Upper lobe of left lung (tissue), 6 donors: ENCODE data around the gene NOTCH1. TPM values are rescaled to one million over a fixed set of nuclear protein-coding genes. Genes with fewer than 3 reads are reported as not detected.

Experiments used
- ATAC-seq, 2 donors: fragments of 200-7000 bp; cut with Tn5 transposase; one replicate each; pipeline ENCODE4 v1.9.1; 2022; ENCODE audit warnings: mild to moderate bottlenecking in 2 of 2, moderate library complexity in 2 of 2; ENCODE audit not compliant: low FRiP score in 2 of 2
- DNase-seq, 2 donors: peaks; one replicate each; pipeline ENCODE4 v3.0.0-alpha.2; 2019 to 2020
- H3K27ac ChIP-seq, 4 donors: fragments of 200-600 bp; sonication (generic); one replicate each; pipeline ENCODE4 v1.5.1; 2016 to 2019
- H3K27me3 ChIP-seq, 4 donors: fragments of 200-600 bp; sonication (generic); one replicate each; pipeline ENCODE4 v1.5.1; 2017 to 2019
- H3K36me3 ChIP-seq, 4 donors: fragments of 200-600 bp; sonication (generic); one replicate each; pipeline ENCODE4 v1.5.1; 2016 to 2019
- H3K4me1 ChIP-seq, 4 donors: fragments of 200-600 bp; sonication (generic); one replicate each; pipeline ENCODE4 v1.5.1; 2018 to 2019
- H3K4me3 ChIP-seq, 4 donors: fragments of 200-600 bp; sonication (generic); one replicate each; pipeline ENCODE4 v1.5.1; 2017 to 2019; ENCODE audit warnings: mild to moderate bottlenecking in 2 of 4, moderate library complexity in 1 of 4
- H3K9me3 ChIP-seq, 4 donors: fragments of 200-600 bp; sonication (generic); one replicate each; pipeline ENCODE4 v1.5.1; 2018 to 2019
- EP300 ChIP-seq, 4 donors: sonication (generic); formaldehyde crosslinking; IDR thresholded peaks; one replicate each; pipeline ENCODE4 v1.5.1; 2017; ENCODE audit warnings: antibody characterized with exemption in 4 of 4, control low read depth in 2 of 4
- POLR2A ChIP-seq, 4 donors: fragments of 450-650 bp; IDR thresholded peaks; one replicate each; pipeline ENCODE4 v1.5.1; 2016 to 2017; ENCODE audit warnings: antibody characterized with exemption in 4 of 4, mild to moderate bottlenecking in 2 of 4
- POLR2AphosphoS5 ChIP-seq, 2 donors: sonication (generic); formaldehyde crosslinking; IDR thresholded peaks; one replicate each; pipeline ENCODE4 v1.5.1; 2017; ENCODE audit warnings: antibody characterized with exemption in 2 of 2
- WGBS, 2 donors: methylation state at CpG; one replicate each; pipeline ENCODE4 v1.1.5; 2017 to 2018; 5-methylcytosine and 5-hydroxymethylcytosine counted together
- total RNA-seq, 6 donors: library from RNA; depleted of rRNA in 4 of 6; stranded (reverse); fragments of >200 nt in 4 of 6; gene quantifications; one replicate each; pipeline versions ENCODE4 v1.1.0 to v1.2.1, GENCODE V29; 2016 to 2021
- TF ChIP-seq, protein P1 (sequence below), 6 experiments: fragments of 450-650 bp in 4 of 6; fragments of 200-600 bp in 2 of 6; sonication (generic) in 2 of 6; IDR thresholded peaks; one replicate each; pipeline ENCODE4 v1.5.1; 2016 to 2019; ENCODE audit warnings: antibody characterized with exemption in 6 of 6
- donor health status: DM: no; HTN: no; CAD: no; lungs with moderate emphysema.
- donor health status: DM: no; HTN: yes; CAD: no; lungs with severe emphysema.

Gene NOTCH1
- total RNA-seq, 6 donors from 2014 or later = 49.6 to 175 (median 110) TPM

DNA sequence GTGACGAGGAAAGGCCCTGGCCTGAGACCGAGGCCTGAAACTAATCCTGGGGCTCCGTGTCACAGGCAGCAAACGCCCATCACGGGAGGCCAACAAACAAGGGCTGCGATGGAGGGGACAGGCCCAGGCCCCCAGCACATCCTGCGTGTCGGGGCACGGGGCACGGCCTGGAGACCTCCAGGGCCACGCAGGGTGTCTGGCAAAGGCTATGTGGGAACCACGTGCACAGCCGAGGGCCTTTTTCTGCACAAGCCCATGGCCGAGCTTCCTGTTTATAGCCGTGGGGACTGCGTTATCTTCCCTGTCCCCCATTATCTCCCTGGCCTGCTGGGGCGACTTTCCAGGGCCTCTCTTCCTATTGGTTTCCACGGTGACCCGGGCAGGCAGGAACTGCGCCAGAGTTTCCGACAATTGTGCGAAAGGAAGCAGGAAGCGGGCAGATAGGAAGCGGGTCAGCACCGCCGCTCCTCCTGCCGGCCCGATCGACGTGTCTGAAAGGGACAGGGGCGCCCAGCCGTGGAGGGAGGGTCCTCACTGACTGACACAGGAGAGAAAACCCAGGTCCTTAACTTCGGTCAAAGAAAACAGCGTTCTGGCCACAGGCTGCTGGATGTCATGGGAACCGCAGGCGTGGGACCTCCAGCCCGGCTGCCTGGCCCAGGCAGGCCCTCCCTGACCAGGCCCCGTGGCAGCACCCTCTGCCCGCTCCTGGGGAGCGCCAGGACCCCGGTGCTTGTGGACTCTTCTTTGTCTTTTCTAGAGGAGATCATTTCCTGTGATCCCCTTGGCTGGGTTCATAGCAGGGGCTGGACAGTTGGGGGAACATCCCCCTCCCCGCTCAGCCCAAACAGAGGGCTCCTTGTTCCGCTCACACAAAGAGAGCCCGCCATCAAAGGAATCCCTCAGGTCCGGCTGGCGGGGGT lies 33.9 kb downstream of the NOTCH1 start:
- peak in 1 of 2 donors; percentile 58 for ATAC-seq
- H3K4me1 ChIP-seq = peaks cover 23 to 52% (median 35%) of the 10 kb centered on the region in 4 donors
- 73 to 78% methylated on average over 40 to 42 of the region's 46 CpGs for WGBS, 2 donors

DNA sequence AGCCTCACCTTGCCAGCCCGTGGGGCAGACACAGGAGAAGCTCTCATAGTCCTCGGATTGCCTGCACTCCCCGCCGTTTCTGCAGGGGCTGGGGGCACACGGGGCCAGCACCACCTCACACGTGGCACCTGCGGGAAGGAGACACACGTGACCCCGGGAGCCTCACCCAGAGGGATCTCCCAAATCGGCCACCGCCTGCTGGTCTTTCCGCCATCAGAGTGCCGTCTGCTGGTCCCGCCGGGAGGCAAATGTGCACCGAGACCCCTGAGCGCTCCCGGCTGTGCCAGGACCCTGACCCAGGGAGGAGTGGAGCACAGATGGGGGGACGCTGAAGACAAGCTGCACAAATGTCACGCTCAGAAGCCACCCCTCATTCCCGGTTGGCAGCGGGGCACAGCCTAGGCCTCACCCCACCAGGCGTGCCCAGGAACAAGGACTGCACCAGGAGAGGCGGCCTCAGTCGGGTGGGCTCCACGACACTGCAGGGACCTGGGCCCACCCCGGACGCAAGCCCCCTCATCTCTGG lies 34.6 kb downstream of the NOTCH1 start:
- DNase-seq (peak in 1 of 2 donors; percentile 71), ATAC-seq (no peak)
- no peak for TF ChIP-seq POLR2A (IDR thresholded peaks at IDR 0.05)
- TF ChIP-seq EP300 (IDR thresholded peaks at IDR 0.05) = no peak
- TF ChIP-seq, protein P1, sequence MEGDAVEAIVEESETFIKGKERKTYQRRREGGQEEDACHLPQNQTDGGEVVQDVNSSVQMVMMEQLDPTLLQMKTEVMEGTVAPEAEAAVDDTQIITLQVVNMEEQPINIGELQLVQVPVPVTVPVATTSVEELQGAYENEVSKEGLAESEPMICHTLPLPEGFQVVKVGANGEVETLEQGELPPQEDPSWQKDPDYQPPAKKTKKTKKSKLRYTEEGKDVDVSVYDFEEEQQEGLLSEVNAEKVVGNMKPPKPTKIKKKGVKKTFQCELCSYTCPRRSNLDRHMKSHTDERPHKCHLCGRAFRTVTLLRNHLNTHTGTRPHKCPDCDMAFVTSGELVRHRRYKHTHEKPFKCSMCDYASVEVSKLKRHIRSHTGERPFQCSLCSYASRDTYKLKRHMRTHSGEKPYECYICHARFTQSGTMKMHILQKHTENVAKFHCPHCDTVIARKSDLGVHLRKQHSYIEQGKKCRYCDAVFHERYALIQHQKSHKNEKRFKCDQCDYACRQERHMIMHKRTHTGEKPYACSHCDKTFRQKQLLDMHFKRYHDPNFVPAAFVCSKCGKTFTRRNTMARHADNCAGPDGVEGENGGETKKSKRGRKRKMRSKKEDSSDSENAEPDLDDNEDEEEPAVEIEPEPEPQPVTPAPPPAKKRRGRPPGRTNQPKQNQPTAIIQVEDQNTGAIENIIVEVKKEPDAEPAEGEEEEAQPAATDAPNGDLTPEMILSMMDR (IDR thresholded peaks at IDR 0.05) = no peak
- TF ChIP-seq POLR2AphosphoS5 (IDR thresholded peaks at IDR 0.05) = no peak
- Histone ChIP-seq H3K36me3 (peaks cover 65 to 100% (median 100%) of the 10 kb centered on the region in 4 donors), H3K27ac (peak overlapping the region; percentile 81 to 88 (median 86)), H3K9me3 (no peaks in the 10 kb centered on the region), H3K4me1 (peaks cover 23 to 45% (median 34%) of the 10 kb centered on the region in 4 donors), H3K4me3 (no peak overlapping the region), H3K27me3 (no peaks in the 10 kb centered on the region)
- WGBS, 2 donors = 79 to 82% methylated on average over 24 to 27 of the region's 28 CpGs

More for the DNA sequence above, 33.9 kb downstream of the NOTCH1 start:
- Histone ChIP-seq H3K9me3 (no peaks in the 10 kb centered on the region), H3K27me3 (no peaks in the 10 kb centered on the region), H3K4me3 (peak overlapping the region in 3 of 4 donors; percentile 9 to 32 (median 13)), H3K27ac (peak overlapping the region; percentile 85 to 95 (median 88)), H3K36me3 (peaks cover 59 to 100% (median 100%) of the 10 kb centered on the region in 4 donors)
- TF ChIP-seq POLR2AphosphoS5 (IDR thresholded peaks at IDR 0.05) (peak; percentile 88 to 89), EP300 (IDR thresholded peaks at IDR 0.05) (peak; percentile 61 to 94 (median 79)), POLR2A (IDR thresholded peaks at IDR 0.05) (no peak)
- TF ChIP-seq, protein P1 (IDR thresholded peaks at IDR 0.05) = peak in 3 of 6 experiments; percentile 6 to 16 (median 10)
- peak; percentile 58 to 70 for DNase-seq

DNA sequence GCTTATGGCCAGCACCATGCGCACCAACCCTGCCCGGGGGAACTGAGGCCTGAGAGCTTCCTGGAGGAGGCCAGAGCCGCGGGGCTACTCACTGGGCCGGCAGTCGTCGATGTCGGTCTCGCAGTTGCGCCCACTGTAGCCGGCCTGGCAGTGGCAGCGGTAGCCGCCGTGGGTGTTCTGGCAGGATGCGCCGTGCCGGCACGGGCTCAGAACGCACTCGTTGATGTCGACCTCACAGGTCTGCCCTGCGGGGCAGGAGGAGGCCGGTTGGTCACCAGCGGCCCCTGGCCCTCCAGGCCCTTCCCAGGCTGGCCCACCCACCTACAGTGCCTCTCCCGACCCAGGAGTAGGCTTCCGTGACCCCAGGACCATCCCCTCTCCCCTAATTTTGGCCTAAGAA lies 35.3 kb downstream of the NOTCH1 start:
- no peak for ATAC-seq
- Histone ChIP-seq H3K36me3 (peaks cover 70 to 100% (median 100%) of the 10 kb centered on the region in 4 donors), H3K4me3 (no peak overlapping the region), H3K27me3 (no peaks in the 10 kb centered on the region), H3K4me1 (peaks cover 23 to 45% (median 34%) of the 10 kb centered on the region in 4 donors), H3K27ac (peak overlapping the region; percentile 81 to 88 (median 86)), H3K9me3 (no peaks in the 10 kb centered on the region)
- TF ChIP-seq POLR2AphosphoS5 (IDR thresholded peaks at IDR 0.05) (no peak), POLR2A (IDR thresholded peaks at IDR 0.05) (no peak), EP300 (IDR thresholded peaks at IDR 0.05) (no peak)
- TF ChIP-seq, protein P1 (IDR thresholded peaks at IDR 0.05) = no peak
- DNase-seq = peak in 1 of 2 donors; percentile 83
- WGBS, 2 donors = 88% methylated on average over 22 of the region's 26 CpGs; no CpG with 5 or more reads in 1 of the 2 donors

DNA sequence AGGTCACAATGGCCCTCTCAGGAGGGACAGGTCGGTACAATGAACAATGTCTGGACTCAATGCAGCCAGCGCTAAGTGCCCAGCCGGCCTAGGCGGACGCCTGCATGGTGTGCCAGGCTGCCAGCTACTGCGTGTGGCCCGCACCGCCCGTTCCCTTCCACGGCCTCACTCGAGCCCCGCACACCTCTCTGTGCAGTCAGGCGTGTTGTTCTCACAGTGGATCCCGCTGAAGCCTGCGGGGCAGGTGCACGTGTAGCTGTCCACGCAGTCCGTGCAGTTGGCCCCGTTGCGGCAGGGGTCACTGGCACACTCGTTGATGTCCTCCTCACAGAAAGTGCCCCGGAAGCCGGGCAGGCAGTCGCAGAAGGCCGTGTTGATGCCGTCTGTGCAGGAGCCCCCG lies 36.3 kb downstream of the NOTCH1 start:
- H3K9me3 ChIP-seq = no peaks in the 10 kb centered on the region
- no peak for ATAC-seq
- H3K27ac ChIP-seq = peak overlapping the region; percentile 81 to 88 (median 86)
- H3K27me3 ChIP-seq = no peaks in the 10 kb centered on the region
- peak in 1 of 2 donors; percentile 80 for DNase-seq
- H3K4me3 ChIP-seq = peak overlapping the region in 1 of 4 donors; percentile 5
- 59 to 88% methylated on average over 16 to 23 of the region's 27 CpGs for WGBS, 2 donors
- TF ChIP-seq, protein P1 (IDR thresholded peaks at IDR 0.05) = no peak
- TF ChIP-seq POLR2AphosphoS5 (IDR thresholded peaks at IDR 0.05) (no peak), POLR2A (IDR thresholded peaks at IDR 0.05) (no peak), EP300 (IDR thresholded peaks at IDR 0.05) (no peak)
- peaks cover 75 to 100% (median 100%) of the 10 kb centered on the region in 4 donors for H3K36me3 ChIP-seq
- H3K4me1 ChIP-seq = peaks cover 23 to 47% (median 34%) of the 10 kb centered on the region in 4 donors
